NCI-H526 treated with DMSO at 0.1 percent for 48 hours (cell line): ENCODE results near the gene THBS3.

Experiments used
- DNase-seq: peaks from one replicate; lab custom pipeline; 2025; lab: John Stamatoyannopoulos, UW

THBS3 gene

DNA sequence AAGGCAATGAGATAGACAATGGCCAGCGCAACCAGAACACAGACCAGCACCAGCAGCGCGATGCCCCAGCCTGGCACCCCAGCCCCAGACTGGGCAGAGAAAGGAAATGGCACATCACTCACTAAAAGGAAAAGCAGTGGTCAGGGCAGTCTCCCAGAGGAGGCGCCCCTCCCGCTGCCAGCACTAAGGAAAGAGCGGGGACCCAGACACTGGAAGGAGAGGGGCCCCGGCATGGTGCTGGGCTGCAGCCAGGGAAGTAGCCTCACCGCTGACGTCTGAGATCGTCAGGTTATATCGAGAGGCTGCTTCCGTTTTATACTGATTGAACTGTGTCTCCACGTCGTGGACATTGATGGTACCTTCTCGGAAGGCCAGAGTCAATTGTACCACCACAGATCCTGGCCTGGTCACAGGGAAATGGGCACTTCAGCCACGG lies 20.2 kb downstream of the THBS3 start:
- no peak for DNase-seq

DNA sequence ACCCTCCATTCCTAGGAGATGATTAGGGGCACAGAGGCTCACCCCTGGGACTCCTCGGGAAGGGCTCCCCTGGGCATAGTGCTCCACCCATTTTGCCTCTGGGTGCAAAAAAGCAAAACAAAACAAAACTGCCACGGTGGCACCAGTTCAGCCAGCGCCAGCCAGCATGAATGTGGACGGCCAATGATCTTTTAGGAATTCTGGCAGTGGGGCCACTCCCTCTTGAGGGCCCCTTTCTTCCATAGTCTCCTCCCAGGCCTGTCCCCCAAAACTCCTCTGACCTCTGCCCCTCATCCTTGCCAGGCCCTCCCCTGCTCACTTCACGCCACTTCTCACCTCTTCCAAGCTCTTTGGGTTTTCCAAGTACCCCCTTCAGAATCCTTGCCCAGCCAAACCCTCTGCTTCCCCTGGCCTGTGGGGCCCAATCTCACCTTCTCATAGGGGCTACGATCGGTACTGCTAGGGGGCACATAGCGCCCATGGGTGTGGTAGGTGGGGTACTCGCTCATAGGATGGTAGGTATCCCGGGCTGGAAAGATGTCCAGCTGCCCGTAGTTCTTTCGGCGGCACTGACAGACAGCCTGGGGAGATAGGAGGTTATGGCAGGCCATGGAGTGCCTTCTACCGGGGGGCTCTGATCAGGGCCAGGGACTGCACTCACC lies 20.8 kb downstream of the THBS3 start:
- DNase-seq = no peak

DNA sequence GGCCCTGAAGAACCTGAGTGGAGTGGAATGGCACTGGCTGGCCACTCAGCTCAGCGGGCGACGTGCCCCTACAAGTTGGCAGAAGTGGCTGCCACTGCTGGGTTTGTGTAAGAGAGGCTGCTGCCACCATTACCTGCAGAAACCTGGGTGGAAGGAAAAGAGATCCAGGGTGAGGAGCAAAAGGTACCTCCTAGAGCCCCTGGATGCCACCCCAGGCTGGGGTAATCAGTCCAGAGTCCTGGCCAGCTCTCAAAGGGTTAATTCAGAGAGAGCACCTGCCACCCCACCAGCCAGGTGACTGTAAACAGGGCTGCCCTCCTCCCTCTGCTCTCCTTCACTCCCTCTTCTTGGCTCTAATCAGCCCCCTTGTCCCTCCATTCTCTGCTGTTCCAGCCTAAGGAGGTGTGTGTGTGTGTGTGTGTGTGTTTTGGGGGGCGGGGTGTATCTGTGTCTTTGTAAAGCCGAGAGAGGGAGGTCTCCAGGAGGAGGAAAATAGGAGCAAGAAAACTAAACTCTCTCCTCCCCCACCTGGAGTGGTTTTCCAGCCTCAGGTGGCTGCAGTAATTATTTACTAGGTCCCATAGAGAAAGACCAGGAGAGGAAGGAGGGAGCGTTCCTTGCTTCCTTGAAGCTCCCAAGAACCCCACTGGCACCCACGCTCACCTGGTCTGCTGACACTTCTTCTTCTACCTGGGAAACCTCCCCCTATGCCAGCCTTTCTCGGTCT lies 21.5 kb downstream of the THBS3 start:
- peak; percentile 68 for DNase-seq

DNA sequence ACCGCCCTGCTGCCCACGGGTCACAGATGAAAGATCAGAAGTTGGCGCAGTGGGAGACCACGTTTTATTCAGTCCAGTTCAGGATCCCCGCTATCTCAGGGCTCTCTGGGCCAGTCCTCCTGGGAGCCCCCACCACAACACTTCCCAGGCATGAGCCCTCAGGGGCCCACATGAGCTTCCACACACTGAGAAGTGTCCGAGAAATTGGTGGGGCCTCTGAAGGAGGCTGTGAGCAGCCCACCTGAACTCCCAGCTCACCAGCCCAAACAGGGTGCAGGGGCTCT lies 22.0 kb downstream of the THBS3 start:
- DNase-seq = no peak

DNA sequence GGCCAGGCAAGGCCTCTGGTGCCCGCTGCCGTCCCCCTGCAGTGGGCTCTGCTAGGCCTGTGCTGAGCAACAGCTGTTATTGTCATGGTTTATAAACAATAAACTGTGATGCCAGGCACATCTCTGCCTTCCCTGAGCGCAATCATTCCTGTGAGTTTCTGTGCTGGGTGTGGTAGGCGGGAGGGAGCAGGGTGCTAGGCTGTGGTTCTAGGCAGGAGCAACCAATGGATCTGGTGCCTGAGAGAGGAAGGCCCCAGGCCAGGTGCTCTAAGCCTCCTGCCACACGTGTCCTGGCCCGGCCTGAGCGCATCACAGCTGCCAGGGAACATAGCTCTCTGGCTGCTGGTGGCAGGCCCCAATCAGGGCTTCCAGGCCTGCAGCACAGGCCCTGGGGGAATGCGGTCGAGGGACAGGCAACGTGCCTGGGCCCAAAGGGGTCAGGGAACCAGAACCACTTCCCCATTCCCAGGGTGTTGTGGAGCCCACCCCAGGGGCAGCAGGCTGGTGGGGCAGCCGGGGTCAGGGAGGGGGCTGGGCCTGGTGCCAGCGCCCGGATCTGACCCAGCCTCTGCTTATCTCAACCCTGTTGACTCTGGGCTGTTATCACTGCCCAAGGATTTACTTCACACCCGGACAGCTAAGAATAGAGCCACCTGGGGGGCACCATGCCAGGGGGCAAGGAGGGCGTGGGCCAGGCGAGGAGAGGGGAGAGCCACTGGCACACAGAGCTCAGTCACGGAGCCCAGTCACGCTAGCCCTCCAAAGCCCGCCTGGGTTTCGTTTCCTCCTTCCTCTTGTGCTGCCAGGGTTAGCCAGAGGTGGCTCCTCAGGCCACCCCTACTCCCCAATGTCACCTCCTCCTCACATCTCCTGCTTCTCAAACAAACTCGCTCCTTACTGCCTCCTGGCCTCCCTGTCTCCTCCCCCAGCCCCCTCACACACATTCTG lies 22.6 kb downstream of the THBS3 start:
- DNase-seq = no peak

DNA sequence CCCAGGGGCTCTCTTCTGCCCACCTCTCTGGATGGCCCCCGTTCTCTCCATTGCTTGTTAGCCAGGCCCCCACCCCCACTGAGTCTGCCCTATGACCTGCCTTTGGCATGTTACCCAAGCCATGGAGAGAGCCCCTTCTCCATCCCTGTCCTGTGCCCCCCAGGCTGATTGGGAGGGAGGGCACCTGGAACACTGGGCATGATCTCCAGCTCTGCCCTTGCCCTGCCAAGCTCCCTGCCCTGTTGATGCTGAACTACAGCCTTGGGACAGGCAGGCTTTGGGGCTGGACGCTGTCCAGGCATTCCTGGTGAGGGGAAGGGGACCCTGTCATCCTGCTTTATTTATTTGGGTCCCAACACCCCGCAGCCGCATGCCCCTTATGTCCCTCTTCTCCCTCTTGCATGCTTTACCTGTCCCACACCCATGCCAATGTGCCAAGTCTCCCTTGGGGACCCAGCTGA lies 23.3 kb downstream of the THBS3 start:
- no peak for DNase-seq

DNA sequence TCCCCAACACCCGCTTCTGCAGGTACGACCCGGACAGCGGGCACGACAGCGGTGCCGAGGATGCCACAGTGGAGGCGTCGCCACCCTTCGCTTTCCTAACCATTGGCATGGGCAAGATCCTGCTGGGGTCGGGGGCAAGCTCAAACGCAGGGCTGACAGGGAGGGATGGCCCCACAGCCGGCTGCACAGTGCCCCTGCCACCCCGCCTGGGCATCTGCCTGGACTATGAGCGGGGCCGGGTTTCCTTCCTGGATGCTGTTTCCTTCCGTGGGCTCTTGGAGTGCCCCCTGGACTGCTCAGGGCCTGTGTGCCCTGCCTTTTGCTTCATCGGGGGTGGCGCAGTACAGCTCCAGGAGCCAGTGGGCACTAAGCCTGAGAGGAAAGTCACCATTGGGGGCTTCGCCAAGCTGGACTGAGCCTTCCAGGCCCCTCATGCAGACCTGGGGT lies 23.9 kb downstream of the THBS3 start:
- DNase-seq = no peak

DNA sequence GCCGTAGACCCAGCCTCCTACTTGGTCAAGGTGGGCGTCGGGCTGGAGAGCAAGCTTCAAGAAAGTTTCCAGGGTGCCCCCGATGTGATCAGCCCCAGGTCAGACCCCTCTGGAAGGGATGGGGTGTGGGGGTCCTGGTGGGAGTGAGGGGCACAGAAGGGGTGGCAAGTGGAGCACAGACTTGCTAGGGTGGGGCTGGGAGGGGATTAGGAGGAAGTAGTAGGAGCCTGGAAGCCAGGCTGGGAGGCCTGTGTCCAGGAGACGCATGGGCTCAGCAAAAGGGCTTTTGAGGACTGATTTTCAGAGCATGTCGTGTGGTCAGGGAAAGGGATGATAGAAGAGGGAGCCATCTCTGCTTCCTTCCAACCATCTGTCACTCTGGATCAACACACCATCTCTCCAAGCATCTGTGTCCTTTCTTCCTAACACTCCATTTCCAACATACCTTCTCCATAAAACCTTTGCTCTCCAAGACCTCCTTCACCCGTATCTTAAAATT lies 25.6 kb downstream of the THBS3 start:
- no peak for DNase-seq

DNA sequence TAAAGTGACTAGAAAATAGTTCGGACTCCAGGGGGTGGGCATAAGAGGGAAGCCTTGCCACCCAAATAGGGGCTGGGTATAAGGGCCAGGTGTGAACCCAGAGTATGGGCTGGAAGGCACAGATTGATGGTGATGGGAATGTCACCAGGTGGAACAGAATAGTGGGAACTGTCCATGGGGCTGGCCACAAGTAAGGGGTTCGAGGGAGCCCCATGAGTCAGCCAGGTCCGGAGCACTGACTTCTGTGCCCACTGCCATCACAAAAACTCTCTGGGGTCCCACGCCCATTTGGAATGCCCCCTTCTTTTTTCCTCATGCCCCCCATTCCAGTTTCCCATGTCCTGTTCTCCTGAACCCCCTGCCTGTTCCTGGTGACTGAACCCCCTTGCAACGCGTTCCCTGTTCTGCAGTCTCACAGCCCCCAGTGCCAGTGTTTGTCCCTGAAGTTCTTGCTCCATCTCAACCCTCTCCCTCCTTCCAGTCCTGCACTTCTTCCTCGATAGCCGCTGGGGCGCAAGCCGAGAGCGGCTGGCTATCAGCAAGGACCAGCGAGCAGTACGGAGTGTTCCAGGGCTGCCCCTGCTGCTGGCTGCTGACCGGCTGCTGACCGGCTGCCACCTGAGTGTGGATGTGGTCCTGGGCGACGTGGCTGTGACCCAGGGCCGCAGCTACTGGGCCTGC lies 26.2 kb downstream of the THBS3 start:
- DNase-seq = no peak

DNA sequence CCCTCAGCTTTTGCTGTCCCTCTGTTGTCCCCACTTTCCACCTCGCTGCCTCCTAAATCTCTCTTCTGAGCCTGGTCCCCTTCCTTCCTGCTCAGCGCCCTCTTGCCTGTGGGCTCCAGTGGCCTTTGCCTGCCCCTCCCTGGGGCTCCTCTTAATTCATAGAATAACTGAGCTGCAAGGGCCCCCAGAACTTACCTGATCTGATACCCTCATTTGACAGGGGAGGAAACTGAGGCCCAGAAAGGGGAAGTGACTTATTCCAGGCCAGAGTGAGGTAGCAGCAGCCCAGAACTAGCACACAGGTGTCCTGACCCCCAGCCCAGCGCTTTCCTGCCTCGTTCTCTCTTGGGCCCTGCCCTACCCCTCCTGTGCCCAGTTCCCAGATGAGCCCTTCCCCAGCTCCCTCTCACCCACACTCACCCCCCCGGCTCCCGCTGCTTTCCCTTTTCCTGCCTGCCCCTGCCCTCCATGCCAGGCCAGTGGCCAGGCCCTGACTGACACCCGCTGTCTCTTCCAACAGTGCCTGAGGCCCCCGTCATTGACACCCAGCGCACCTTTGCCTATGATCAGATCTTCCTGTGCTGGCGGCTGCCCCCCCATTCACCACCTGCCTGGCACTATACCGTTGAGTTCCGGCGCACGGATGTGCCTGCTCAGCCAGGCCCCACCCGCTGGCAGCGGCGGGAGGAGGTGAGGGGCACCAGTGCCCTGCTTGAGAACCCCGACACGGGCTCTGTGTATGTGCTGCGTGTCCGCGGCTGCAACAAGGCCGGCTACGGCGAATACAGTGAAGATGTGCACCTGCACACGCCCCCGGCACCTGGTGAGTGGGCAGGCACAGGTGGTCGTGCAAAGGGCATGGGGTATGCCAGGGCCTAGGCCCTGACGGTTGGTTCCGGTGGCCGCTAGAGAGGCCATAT lies 28.3 kb downstream of the THBS3 start:
- no peak for DNase-seq

DNA sequence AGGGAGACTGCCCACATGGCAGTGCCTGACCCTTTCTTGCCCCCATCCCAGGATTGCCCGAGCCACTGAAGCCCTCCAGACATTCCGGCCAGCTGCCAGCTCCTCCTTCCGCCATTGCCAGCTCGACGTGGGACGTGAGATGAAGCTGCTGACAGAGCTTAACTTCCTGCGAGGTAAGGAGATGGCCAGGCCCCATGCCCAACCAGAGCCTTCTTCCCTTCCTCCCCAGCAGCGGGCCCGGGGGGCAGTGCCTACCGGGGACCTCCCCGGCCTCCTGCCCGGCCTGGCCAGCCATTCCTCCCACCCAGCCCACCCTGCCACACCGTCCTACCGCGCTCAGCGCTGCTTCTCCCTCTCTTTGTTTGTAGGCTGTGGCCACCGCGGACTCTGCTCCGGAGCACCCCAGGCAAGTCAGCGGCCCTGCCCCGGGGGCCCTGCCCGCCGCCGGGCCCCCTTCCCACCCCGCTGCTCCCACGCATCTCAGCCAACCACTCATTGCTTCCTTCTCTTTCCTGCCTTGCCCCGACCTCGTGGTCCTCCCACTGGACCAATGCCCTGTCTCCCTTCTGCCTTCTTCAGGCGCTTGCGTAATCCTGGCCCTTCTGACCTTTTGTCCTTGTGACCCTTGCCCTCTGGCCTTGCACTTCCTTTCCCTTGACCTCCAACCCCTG lies 29.1 kb downstream of the THBS3 start:
- no peak for DNase-seq

DNA sequence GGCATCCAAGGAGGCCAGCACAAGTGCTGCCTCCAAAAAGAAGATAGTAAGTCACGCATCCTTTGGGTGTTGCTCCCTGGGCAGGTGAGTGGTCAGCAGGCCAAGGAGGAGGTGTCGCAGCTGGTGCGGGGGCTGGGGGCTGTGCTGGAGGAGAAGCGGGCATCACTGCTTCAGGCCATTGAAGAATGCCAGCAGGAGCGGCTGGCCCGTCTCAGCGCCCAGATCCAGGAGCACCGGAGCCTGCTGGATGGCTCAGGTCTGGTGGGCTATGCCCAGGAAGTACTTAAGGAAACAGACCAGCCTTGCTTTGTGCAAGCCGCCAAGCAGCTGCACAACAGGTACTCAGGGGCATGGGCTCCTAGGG lies 29.8 kb downstream of the THBS3 start:
- DNase-seq = no peak

DNA sequence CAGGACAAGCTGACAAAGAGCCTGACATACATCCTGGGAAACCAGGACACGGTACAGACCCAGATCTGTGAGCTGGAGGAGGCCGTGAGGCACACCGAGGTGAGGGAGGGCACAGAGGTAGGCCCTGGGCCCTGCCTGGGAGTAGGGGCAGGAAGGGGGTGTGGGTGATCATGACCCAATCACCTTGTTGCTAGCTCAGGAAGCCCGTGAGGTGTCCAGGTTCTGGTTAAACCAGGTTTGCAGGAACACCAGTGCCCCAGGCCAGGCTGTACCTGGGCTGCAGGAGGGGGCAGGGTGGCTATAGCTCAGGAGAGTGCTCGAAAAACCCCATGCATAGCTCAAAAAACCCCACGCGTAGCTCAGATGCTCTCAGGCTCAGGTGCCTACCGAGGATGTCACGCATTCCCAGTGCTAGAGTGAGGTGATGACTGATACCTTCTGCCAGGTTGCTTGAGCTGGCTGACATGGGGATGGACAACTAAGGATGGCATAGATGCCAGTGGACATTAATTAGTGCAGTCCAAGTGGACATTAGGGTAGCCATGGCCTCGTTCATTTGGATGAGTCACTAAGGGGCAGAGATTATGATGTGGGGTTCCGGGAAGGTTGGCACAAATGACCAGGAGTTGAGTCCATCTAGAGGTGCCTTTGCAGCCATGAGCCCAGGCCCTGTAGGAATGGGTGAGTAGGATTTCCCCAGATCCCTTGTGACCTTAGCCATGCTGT lies 30.3 kb downstream of the THBS3 start:
- no peak for DNase-seq

DNA sequence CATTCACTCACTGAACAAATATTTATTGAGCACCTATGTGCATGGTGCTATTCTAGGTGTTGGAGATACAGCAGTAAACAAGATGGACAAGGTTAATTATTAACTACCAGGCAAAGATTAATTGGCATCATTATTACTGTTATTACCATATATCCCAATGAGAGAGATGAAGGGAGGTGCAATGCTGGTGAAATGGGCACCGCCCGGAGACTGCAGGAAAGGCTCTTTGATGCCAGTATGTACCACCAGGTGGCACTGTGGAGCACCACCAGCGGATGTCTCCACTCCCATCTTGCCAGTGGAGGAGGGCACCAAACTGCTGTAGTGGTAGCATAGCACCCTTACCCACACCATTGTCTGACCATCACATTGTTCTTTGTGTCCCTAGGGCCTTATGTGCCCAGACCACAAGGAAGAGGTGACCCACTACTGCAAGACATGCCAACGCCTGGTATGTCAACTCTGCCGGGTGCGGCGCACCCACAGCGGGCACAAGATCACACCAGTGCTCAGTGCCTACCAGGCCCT lies 31.1 kb downstream of the THBS3 start:
- peak; percentile 89 for DNase-seq

DNA sequence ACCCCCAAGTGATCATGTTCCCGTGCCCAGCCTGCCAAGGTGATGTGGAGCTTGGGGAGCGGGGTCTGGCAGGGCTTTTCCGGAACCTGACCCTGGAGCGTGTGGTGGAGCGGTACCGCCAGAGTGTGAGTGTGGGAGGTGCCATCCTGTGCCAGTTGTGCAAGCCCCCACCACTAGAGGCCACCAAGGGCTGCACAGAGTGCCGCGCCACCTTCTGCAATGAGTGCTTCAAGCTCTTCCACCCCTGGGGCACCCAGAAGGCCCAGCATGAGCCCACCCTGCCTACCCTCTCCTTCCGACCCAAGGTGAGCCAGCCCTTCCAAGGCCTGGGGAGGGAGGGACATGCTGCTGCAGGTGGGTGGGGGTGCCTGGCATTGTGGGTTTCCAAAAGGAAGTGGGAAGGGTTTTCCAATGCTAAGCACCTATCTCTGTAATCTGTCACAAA lies 31.7 kb downstream of the THBS3 start:
- DNase-seq = no peak

DNA sequence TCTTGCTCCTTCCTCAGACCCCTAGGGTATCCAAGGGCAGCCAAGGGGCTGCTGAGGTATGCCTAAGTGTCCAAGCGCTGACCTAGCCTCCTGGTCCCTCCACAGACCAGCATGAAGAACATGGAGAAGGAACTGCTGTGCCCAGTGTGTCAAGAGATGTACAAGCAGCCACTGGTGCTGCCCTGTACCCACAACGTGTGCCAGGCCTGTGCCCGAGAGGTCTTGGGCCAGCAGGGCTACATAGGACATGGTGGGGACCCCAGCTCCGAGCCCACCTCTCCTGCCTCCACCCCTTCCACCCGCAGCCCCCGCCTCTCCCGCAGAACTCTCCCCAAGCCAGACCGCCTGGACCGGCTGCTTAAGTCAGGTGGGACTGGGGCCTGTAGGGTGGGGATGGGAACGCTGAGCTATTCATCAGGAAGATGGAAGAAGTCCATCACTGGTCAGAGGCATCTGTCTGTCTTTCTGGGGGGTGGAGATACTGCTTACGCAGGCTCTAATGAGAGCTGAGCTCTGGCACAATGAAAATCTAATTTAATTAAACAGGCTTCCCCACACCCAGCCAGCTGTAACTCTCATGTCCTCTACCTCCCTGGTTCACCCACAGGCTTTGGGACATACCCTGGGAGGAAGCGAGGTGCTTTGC lies 32.3 kb downstream of the THBS3 start:
- DNase-seq = no peak

DNA sequence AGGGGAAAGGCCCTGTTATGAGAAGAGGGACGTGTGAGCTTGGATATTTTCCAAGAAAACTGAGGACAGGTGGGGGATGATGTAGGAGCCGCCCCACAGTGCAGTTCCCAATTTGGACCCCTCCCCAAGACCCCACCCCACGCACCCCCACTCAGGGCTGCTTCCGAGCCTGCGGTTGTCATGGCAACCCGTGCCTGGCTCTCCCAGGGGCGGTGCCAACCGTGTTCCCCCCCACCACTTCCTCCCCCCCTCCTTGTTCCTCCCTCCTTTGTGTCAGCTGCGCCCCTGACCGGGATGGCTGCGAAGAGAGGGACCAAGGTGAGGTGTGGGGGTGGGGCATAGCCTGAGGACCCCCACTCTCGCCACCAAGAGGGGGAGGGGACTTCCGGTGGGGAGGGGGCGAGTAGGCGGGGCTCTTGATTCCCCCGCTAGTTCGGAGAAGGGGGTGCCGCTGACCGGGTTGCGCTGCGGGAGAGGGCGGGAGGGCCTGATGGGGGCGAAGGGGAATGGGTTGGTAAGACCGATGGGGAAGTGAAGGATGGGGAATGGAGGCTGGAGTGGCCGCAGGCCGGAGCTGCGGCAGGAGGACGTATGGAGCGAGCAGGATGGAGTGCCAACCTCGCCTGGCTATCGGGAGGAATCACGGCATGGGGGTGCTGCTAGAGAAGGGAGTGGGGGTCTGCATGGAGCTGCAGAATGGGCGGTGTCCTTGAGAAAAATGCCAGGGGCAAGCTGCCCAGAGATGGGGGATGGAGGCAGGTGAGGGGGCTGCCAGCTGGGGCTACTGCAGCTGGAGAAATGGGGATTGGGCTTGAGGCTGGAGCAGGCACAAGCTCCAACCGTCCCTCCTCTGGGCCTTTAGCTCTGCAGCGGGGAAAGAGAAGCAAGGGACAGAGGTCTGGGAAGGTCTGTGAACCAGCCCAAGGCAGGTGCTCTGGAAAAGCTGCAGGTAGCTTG lies 33.1 kb downstream of the THBS3 start:
- peak; percentile 76 for DNase-seq
